K562 treated with DMSO at 1 percent for 48 hours (cell line): ENCODE measurements around the gene WT1. TPM values are rescaled to one million over a fixed set of nuclear protein-coding genes. Genes with fewer than 3 reads are reported as not detected.

Experiments used
- total RNA-seq: library from RNA; unstranded; fragments of 300-600 nt; gene quantifications from 2 replicates; pipeline ENCODE4 v1.2.3, GENCODE V29; 2022; ENCODE audit warnings: low replicate concordance; ENCODE audit errors: extremely low read depth

Gene WT1
- not detected in 2 replicates for total RNA-seq

GRCh38 chr11:32435511-32435941, at the start of gene WT1:
TSS of gene WT1 (minus strand) at chr11:32435539.

Other genes starting within 250 kb of the WT1 start
- not detected in 2 replicates for gene EIF3M, start 148.3 kb upstream of the WT1 start, total RNA-seq